ENCODE measurements around the gene EEFSEC. TPM values are rescaled to one million over a fixed set of nuclear protein-coding genes. Genes with fewer than 3 reads are reported as not detected.

Gene EEFSEC
- polyA plus RNA-seq, 1 experiment = 6.8 TPM

DNA sequence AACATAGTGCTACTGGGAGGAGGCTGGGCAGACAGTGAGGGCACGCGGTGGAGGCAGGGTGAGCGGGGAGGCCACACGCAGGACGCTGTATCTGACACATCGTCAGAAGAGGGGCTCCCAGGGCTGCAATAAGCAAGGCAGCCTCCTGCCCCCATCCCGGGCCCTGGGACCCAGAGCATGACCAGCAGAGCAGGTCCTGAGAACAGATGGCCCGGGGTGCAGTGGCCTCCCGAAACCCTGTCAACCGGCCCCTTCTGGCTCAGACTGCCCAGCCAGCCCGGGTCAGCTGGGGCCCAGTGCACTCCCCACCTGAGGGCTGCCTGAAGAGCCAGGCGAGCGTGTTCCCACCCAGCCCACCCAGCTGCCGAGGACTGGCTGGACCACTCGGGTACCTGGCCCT, 276.0 kb downstream of the EEFSEC start:
- Histone ChIP-seq H3K27me3 (ENCODE audit: control insufficient read depth, insufficient read depth, low read length) (peaks cover 34% of the 10 kb centered on the region), H3K4me3 (ENCODE audit: low read depth, low read length) (no peak overlapping the region), H3K9me3 (ENCODE audit: control insufficient read depth, insufficient read depth, low read length) (no peaks in the 10 kb centered on the region; the same call in 1 of the 2 replicates), H3K27ac (ENCODE audit: low read depth, low read length) (no peak overlapping the region)
- POLR2A ChIA-PET = no interaction called here
- DNase-seq (ENCODE audit: low read depth, low spot score) = no peak
- TF ChIP-seq, protein P1, sequence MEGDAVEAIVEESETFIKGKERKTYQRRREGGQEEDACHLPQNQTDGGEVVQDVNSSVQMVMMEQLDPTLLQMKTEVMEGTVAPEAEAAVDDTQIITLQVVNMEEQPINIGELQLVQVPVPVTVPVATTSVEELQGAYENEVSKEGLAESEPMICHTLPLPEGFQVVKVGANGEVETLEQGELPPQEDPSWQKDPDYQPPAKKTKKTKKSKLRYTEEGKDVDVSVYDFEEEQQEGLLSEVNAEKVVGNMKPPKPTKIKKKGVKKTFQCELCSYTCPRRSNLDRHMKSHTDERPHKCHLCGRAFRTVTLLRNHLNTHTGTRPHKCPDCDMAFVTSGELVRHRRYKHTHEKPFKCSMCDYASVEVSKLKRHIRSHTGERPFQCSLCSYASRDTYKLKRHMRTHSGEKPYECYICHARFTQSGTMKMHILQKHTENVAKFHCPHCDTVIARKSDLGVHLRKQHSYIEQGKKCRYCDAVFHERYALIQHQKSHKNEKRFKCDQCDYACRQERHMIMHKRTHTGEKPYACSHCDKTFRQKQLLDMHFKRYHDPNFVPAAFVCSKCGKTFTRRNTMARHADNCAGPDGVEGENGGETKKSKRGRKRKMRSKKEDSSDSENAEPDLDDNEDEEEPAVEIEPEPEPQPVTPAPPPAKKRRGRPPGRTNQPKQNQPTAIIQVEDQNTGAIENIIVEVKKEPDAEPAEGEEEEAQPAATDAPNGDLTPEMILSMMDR (IDR thresholded peaks at IDR 0.05; ENCODE audit: low read depth, low read length) = no peak
- CTCF ChIA-PET = no interaction called here

DNA sequence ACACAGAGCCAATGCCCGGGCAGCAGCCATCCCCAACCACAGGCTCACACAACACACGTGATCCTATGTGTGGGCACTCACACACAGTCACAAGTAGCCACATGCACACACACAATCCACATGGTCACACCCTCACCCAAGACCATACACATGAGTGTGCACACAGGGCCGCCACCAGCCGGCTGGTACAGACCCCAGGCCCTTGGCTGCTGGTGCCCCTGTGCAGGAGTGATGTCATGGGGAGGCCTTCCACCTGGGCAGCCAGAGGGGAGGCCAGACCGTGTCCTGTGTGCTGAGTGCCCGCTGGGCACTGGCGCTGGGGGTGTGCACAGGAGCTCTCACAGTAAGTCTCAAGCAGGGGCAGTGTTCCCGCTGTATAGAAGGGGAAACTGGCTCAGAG, 276.5 kb downstream of the EEFSEC start:
- no peak overlapping the region for H3K27ac ChIP-seq (ENCODE audit: low read depth, low read length)
- DNase-seq (ENCODE audit: low read depth, low spot score) = no peak
- H3K9me3 ChIP-seq (ENCODE audit: control insufficient read depth, insufficient read depth, low read length) = no peaks in the 10 kb centered on the region; the same call in 1 of the 2 replicates
- POLR2A ChIA-PET = no interaction called here
- TF ChIP-seq, protein P1 (IDR thresholded peaks at IDR 0.05; ENCODE audit: low read depth, low read length) = no peak
- H3K27me3 ChIP-seq (ENCODE audit: control insufficient read depth, insufficient read depth, low read length) = peaks cover 39% of the 10 kb centered on the region
- no peak overlapping the region for H3K4me3 ChIP-seq (ENCODE audit: low read depth, low read length)
- CTCF ChIA-PET = interaction anchor here (0.6 to 1.5 kb wide), 3 partner anchors 68 to 203 kb away, joined by 3 to 10 read pairs (median 4); no protein-coding TSS in a partner anchor

DNA sequence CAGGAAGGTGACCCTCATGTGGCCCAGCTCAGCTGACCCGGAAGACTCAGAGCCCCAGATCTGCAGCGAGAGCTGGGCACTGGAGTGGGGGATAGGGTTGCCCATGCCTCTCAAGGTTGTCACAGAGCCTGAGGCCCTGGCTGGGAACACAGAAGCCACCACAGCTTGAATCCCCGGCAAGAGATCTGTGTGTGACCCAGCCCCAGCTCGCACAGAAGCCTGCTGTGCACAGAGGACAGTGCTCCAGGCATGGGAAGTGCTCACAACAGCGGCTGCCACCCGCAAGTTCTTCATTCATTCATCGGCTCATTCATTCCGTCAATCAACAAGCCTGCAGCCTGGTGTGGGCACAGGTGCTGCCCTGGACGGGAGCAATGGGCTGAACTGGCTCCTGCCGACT, 277.0 kb downstream of the EEFSEC start:
- no peaks in the 10 kb centered on the region; the same call in 1 of the 2 replicates for H3K9me3 ChIP-seq (ENCODE audit: control insufficient read depth, insufficient read depth, low read length)
- POLR2A ChIA-PET = no interaction called here
- no peak overlapping the region for H3K27ac ChIP-seq (ENCODE audit: low read depth, low read length)
- no peak for DNase-seq (ENCODE audit: low read depth, low spot score)
- TF ChIP-seq, protein P1 (IDR thresholded peaks at IDR 0.05; ENCODE audit: low read depth, low read length) = no peak
- H3K4me3 ChIP-seq (ENCODE audit: low read depth, low read length) = no peak overlapping the region
- CTCF ChIA-PET = interaction anchor here (0.6 to 1.5 kb wide), 3 partner anchors 67 to 204 kb away, joined by 3 to 10 read pairs (median 4); no protein-coding TSS in a partner anchor
- peaks cover 39% of the 10 kb centered on the region for H3K27me3 ChIP-seq (ENCODE audit: control insufficient read depth, insufficient read depth, low read length)

DNA sequence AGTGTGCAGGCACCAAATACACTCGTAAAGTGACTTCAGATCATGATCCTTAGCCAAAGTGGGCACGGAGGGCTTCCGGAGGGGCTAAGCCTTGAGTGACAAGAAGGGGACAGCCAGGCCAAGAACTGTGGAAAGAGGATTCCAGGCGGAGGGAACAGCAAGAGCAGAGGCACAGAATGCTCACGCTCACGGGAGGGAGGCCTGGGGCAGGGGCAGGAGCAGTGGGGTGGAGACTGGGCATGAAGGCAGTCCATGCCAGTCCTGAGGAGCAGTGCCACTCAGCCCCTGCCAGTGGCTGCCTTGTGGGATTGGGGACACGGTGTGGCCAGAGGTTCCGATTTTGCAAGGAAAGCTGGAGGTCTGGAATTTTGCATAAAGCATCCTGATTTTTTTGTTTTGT, 277.4 kb downstream of the EEFSEC start:
- POLR2A ChIA-PET = no interaction called here
- Histone ChIP-seq H3K9me3 (ENCODE audit: control insufficient read depth, insufficient read depth, low read length) (no peaks in the 10 kb centered on the region; the same call in 1 of the 2 replicates), H3K4me3 (ENCODE audit: low read depth, low read length) (no peak overlapping the region), H3K27ac (ENCODE audit: low read depth, low read length) (no peak overlapping the region), H3K27me3 (ENCODE audit: control insufficient read depth, insufficient read depth, low read length) (peaks cover 39% of the 10 kb centered on the region)
- CTCF ChIA-PET = interaction anchor here (1.5 kb wide), 1 partner anchor 178 kb away, joined by 10 read pairs; no protein-coding TSS in a partner anchor
- TF ChIP-seq, protein P1 (IDR thresholded peaks at IDR 0.05; ENCODE audit: low read depth, low read length) = no peak
- DNase-seq (ENCODE audit: low read depth, low spot score) = no peak

DNA sequence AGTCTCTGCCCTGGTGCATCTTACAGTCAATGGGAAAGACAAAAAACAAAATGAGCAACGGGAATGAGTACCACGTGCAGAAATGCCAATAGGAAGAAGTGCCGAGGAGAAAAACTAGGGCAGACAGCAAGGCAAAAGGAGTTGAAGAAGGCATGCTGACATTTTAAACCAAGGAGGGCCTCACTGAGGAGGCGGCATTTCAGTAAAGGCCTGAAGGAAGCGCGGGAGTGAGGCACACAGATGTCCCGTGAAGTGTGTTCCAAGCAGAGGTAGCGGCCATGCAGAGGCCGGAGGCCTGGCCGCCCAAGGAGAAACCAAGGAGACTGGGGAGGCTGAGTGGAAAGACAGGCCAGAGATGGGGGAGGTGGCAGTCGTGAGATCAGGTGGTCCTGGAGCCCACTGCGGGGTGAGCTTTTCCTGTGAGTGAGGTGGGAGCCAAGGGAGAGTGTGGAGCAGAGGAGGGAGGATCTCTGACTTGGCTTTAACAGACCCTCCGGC, 278.6 kb downstream of the EEFSEC start:
- peaks cover 3% of the 10 kb centered on the region; the same call in 1 of the 2 replicates for H3K9me3 ChIP-seq (ENCODE audit: control insufficient read depth, insufficient read depth, low read length)
- DNase-seq (ENCODE audit: low read depth, low spot score) = no peak
- TF ChIP-seq, protein P1 (IDR thresholded peaks at IDR 0.05; ENCODE audit: low read depth, low read length) = no peak
- ChIA-PET POLR2A (no interaction called here), CTCF (no interaction called here)
- peaks cover 44% of the 10 kb centered on the region for H3K27me3 ChIP-seq (ENCODE audit: control insufficient read depth, insufficient read depth, low read length)
- no peak overlapping the region for H3K27ac ChIP-seq (ENCODE audit: low read depth, low read length)
- H3K4me3 ChIP-seq (ENCODE audit: low read depth, low read length) = no peak overlapping the region

All from AG04450 (cell line).